ENCODE results near the gene CCDC169. TPM values are rescaled to one million over a fixed set of nuclear protein-coding genes. Genes with fewer than 3 reads are reported as not detected.
"Not testable (repeated sequence)": the region's sequence is repeated elsewhere in the genome, so short reads cannot be mapped to it uniquely, and the experiment has no call there.

The CCDC169 gene
- total RNA-seq, 1 donor from 2014 or later: 1.2 TPM

GRCh38 chr13:36313047-36313969 is 15.7 kb upstream of the CCDC169 start:
- DNase-seq (ENCODE audit: low read depth in 2 of 2): peak in 1 of 2 donors; percentile 26

- DNase-seq (ENCODE audit: low read depth in 2 of 2): no peak
Observed at GRCh38 chr13:36310417-36311108, 12.9 kb upstream of the CCDC169 start.

- DNase-seq (ENCODE audit: low read depth in 2 of 2): no peak
Observed at GRCh38 chr13:36302289-36302688, 4.7 kb upstream of the CCDC169 start.

GRCh38 chr13:36299469-36299868 is 1.9 kb upstream of the CCDC169 start:
- DNase-seq (ENCODE audit: low read depth in 2 of 2): not testable (repeated sequence)

GRCh38 chr13:36298535-36299068 is 988 bp upstream of the CCDC169 start:
- no peak for DNase-seq (ENCODE audit: low read depth in 2 of 2)

- no peak for DNase-seq (ENCODE audit: low read depth in 2 of 2)
Observed at GRCh38 chr13:36294096-36294495, 3.5 kb downstream of the CCDC169 start.

GRCh38 chr13:36293497-36293896 is 4.1 kb downstream of the CCDC169 start:
- DNase-seq (ENCODE audit: low read depth in 2 of 2): no peak

GRCh38 chr13:36288794-36289391 is 8.7 kb downstream of the CCDC169 start:
- no peak for DNase-seq (ENCODE audit: low read depth in 2 of 2)

GRCh38 chr13:36286006-36286405 is 11.6 kb downstream of the CCDC169 start:
- no peak for DNase-seq (ENCODE audit: low read depth in 2 of 2)

GRCh38 chr13:36282821-36283432 is 14.7 kb downstream of the CCDC169 start:
- DNase-seq (ENCODE audit: low read depth in 2 of 2): peak; percentile 61 to 63

- DNase-seq (ENCODE audit: low read depth in 2 of 2): peak; percentile 74 to 80
Observed at GRCh38 chr13:36275190-36276002, 22.2 kb downstream of the CCDC169 start.

GRCh38 chr13:36273431-36273830 is 24.2 kb downstream of the CCDC169 start:
- DNase-seq (ENCODE audit: low read depth in 2 of 2): no peak

- no peak for DNase-seq (ENCODE audit: low read depth in 2 of 2)
Observed at GRCh38 chr13:36261976-36262375, 35.6 kb downstream of the CCDC169 start.

- no peak for DNase-seq (ENCODE audit: low read depth in 2 of 2)
Observed at GRCh38 chr13:36261011-36261410, 36.6 kb downstream of the CCDC169 start.

- DNase-seq (ENCODE audit: low read depth in 2 of 2): no peak
Observed at GRCh38 chr13:36259361-36260137, 38.1 kb downstream of the CCDC169 start.

- DNase-seq (ENCODE audit: low read depth in 2 of 2): no peak
Observed at GRCh38 chr13:36258831-36259230, 38.8 kb downstream of the CCDC169 start.

GRCh38 chr13:36251526-36251925 is 46.1 kb downstream of the CCDC169 start:
- no peak for DNase-seq (ENCODE audit: low read depth in 2 of 2)

- no peak for DNase-seq (ENCODE audit: low read depth in 2 of 2)
Observed at GRCh38 chr13:36251017-36251416, 46.6 kb downstream of the CCDC169 start.

- DNase-seq (ENCODE audit: low read depth in 2 of 2): no peak
Observed at GRCh38 chr13:36248700-36249099, 48.9 kb downstream of the CCDC169 start.

- no peak for DNase-seq (ENCODE audit: low read depth in 2 of 2)
Observed at GRCh38 chr13:36244990-36245389, 52.6 kb downstream of the CCDC169 start.
